Smooth muscle cell (in vitro differentiated cells): Measurements from ENCODE around the gene ARHGEF38. TPM values are rescaled to one million over a fixed set of nuclear protein-coding genes. Genes with fewer than 3 reads are reported as not detected.
"Not testable (repeated sequence)": the region's sequence is repeated elsewhere in the genome, so short reads cannot be mapped to it uniquely, and the experiment has no call there.

ENCODE experiments used
- DNase-seq: peaks from one replicate; lab custom pipeline; 2025; ENCODE audit not compliant: unreplicated experiment; lab: John Stamatoyannopoulos, UW
- H2AFZ ChIP-seq: fragments of 200-600 bp; sonication (generic); 2 replicates; pipeline ENCODE4 v1.6.0; 2016; ENCODE audit warnings: antibody characterized with exemption, low read depth, mild to moderate bottlenecking
- H3F3A ChIP-seq: fragments of 200-600 bp; sonication (generic); 2 replicates; pipeline ENCODE4 v1.6.0; 2017; ENCODE audit warnings: antibody characterized with exemption, low read depth
- H3K27ac ChIP-seq: fragments of 200-600 bp; sonication (generic); 2 replicates; pipeline ENCODE4 v1.5.1; 2016; ENCODE audit warnings: low read depth, mild to moderate bottlenecking
- H3K27me3 ChIP-seq: fragments of 200-600 bp; sonication (generic); 2 replicates; pipeline ENCODE4 v1.6.1; 2016; ENCODE audit warnings: low read depth, mild to moderate bottlenecking
- H3K36me3 ChIP-seq: fragments of 200-600 bp; sonication (generic); 2 replicates; pipeline ENCODE4 v1.5.1; 2016; ENCODE audit warnings: low read depth
- H3K4me1 ChIP-seq: fragments of 200-600 bp; sonication (generic); 2 replicates; pipeline ENCODE4 v1.5.1; 2016; ENCODE audit warnings: low read depth
- H3K4me2 ChIP-seq: fragments of 200-600 bp; sonication (generic); 2 replicates; pipeline ENCODE4 v1.6.0; 2016; ENCODE audit warnings: mild to moderate bottlenecking
- H3K4me3 ChIP-seq: fragments of 200-600 bp; sonication (generic); 2 replicates; pipeline ENCODE4 v1.5.1; 2016; ENCODE audit warnings: mild to moderate bottlenecking
- H3K79me2 ChIP-seq: fragments of 200-600 bp; sonication (generic); 2 replicates; pipeline ENCODE4 v1.6.0; 2016; ENCODE audit warnings: low read depth, mild to moderate bottlenecking
- H3K9ac ChIP-seq: fragments of 200-600 bp; sonication (generic); 2 replicates; pipeline ENCODE4 v1.6.0; 2016; ENCODE audit warnings: low read depth
- H3K9me3 ChIP-seq: fragments of 200-600 bp; sonication (generic); replicated peaks from 2 replicates; pipeline ENCODE4 v1.5.1; 2016; ENCODE audit warnings: low read depth
- H4K20me1 ChIP-seq: fragments of 200-600 bp; sonication (generic); 2 replicates; pipeline ENCODE4 v1.6.0; 2016; ENCODE audit warnings: low read depth
- WGBS: methylation state at CpG from one replicate; pipeline ENCODE4 v1.1.7; 2016; ENCODE audit warnings: low lambda C conversion rate; 5-methylcytosine and 5-hydroxymethylcytosine counted together
- polyA plus RNA-seq: library from polyadenylated mRNA; unstranded; fragments of >200 nt; fragmentation: Nextera tagmentation; extraction: Ambion mirVana; gene quantifications from 2 replicates; pipeline ENCODE4 v1.2.1, GENCODE V29; 2016
- total RNA-seq: library from RNA; depleted of rRNA; stranded (reverse); fragments of >200 nt; gene quantifications from 2 replicates; pipeline ENCODE4 v1.2.3, GENCODE V29; 2014
- TF ChIP-seq, protein P1 (sequence below): fragments of 200-600 bp; sonication (generic); IDR thresholded peaks from 2 replicates; pipeline ENCODE4 v1.5.1; 2017; ENCODE audit warnings: borderline replicate concordance, mild to moderate bottlenecking, antibody characterized with exemption; ENCODE audit not compliant: insufficient read depth, poor library complexity, severe bottlenecking

The ARHGEF38 gene
- total and polyA plus RNA-seq, 2 experiments from 2014 or later: 0.24 TPM; not detected in 1

DNA sequence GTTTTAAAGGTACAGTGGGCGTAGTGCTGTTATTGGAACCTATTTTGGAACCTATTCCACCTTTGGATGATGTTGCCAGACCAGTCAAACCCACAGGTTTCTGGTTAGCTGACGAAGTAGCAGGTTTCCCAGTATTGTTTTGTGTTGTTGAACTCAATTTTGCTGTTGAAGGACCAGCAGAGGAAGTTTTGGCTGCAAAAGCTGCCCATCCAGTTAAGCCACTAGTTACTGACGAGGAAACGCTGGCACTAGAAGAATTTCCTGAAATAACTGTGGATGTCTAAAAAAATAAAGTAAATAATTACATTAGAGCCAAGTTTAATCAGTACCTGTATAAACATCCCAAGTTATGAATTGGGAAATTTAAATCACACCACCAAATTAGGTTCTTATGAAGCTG lies 130.6 kb downstream of the ARHGEF38 start:
- Histone ChIP-seq H3K4me2 (no peak overlapping the region), H3K9ac (no peak overlapping the region), H3K27ac (no peak overlapping the region), H3K79me2 (no peaks in the 10 kb centered on the region), H3K4me1 (no peaks in the 10 kb centered on the region), H3K4me3 (no peak overlapping the region), H3K36me3 (no peaks in the 10 kb centered on the region), H2AFZ (no peak overlapping the region), H3K9me3 (no peaks in the 10 kb centered on the region), H3F3A (no peaks in the 10 kb centered on the region), H3K27me3 (no peaks in the 10 kb centered on the region), H4K20me1 (no peaks in the 10 kb centered on the region)
- WGBS: 78% methylated on average over 4 of the region's 4 CpGs
- DNase-seq: no peak
- TF ChIP-seq, protein P1, sequence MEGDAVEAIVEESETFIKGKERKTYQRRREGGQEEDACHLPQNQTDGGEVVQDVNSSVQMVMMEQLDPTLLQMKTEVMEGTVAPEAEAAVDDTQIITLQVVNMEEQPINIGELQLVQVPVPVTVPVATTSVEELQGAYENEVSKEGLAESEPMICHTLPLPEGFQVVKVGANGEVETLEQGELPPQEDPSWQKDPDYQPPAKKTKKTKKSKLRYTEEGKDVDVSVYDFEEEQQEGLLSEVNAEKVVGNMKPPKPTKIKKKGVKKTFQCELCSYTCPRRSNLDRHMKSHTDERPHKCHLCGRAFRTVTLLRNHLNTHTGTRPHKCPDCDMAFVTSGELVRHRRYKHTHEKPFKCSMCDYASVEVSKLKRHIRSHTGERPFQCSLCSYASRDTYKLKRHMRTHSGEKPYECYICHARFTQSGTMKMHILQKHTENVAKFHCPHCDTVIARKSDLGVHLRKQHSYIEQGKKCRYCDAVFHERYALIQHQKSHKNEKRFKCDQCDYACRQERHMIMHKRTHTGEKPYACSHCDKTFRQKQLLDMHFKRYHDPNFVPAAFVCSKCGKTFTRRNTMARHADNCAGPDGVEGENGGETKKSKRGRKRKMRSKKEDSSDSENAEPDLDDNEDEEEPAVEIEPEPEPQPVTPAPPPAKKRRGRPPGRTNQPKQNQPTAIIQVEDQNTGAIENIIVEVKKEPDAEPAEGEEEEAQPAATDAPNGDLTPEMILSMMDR: no peak

DNA sequence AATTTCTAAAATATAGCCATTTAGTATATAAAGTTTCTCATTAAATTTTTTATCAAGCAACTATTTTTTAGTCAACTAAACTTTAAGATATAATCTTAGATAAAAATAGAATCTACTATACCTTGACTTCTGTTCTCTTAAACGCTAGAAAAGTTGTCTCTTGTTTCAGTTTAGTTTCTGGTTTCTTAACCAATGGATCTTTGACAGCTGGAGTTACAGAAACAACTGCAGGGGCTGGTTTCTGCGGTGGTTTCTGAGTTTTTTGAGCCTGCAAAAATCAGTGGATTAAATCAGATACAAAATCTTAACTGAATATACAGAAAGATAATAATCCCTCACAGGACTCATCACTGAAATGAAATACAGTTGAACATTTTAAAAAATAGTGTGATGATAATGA lies 134.2 kb downstream of the ARHGEF38 start:
- TF ChIP-seq, protein P1: no peak
- Histone ChIP-seq H3K4me1 (no peaks in the 10 kb centered on the region), H4K20me1 (no peaks in the 10 kb centered on the region), H3K27ac (no peak overlapping the region), H3K4me3 (no peak overlapping the region), H3K79me2 (no peaks in the 10 kb centered on the region), H3K36me3 (no peaks in the 10 kb centered on the region), H3K27me3 (no peaks in the 10 kb centered on the region), H2AFZ (no peak overlapping the region), H3K4me2 (no peak overlapping the region), H3F3A (no peaks in the 10 kb centered on the region), H3K9ac (no peak overlapping the region), H3K9me3 (no peaks in the 10 kb centered on the region)
- no peak for DNase-seq
- 95% methylated on average over 2 of the region's 2 CpGs for WGBS

DNA sequence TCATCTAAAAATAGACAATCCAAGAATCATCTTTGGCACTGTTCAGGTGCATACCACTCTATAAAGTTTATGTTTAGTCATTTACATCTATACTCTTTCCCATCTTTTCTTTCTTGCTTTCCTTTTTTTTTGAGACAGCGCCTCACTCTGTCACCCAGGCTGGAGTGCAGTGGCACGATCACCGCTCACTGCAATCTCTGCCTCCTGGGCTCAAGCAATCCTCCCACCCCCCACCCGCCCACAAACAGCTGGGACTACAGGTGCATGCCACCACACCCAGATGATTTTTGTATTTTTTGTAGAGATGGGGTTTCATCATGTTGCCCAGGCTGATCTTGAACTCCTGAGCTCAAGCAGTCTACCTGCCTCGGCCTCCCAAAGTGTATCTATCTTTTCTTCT lies 142.4 kb downstream of the ARHGEF38 start:
- H3K4me2 ChIP-seq, H3K27ac ChIP-seq, H3K4me1 ChIP-seq, H3K9me3 ChIP-seq, H2AFZ ChIP-seq, H3K79me2 ChIP-seq, H3K9ac ChIP-seq, DNase-seq, H3K4me3 ChIP-seq, H4K20me1 ChIP-seq, H3K27me3 ChIP-seq, H3F3A ChIP-seq: not testable (repeated sequence)
- 100% methylated on average over 5 of the region's 5 CpGs for WGBS
- H3K36me3 ChIP-seq: peaks cover 12% of the 10 kb centered on the region

DNA sequence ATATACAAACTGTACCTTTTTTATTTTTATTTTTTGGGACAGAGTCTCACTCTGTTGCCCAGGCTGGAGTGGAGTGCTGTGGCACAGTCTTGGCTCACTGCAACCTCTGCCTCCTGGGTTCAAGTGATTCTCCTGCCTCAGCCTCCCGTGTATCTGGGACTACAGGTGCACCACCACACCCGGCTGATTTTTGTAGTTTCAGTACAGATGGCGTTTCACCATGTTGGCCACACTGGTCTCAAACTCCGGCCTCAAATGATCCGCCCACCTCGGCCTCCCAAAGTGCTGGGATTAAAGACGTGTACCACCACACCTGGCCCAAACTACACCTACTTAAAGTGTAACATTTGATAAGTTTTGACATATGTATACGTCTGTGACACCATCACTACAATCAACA lies 143.4 kb downstream of the ARHGEF38 start:
- not testable (repeated sequence) for H3K4me1 ChIP-seq, H3K9me3 ChIP-seq, H3K27ac ChIP-seq, H3K9ac ChIP-seq, H3F3A ChIP-seq, H3K4me3 ChIP-seq, H3K4me2 ChIP-seq, DNase-seq, H3K27me3 ChIP-seq, H3K79me2 ChIP-seq, H2AFZ ChIP-seq
- H4K20me1 ChIP-seq: peaks cover 14% of the 10 kb centered on the region
- H3K36me3 ChIP-seq: peaks cover 12% of the 10 kb centered on the region
- WGBS: 97% methylated on average over 8 of the region's 8 CpGs

DNA sequence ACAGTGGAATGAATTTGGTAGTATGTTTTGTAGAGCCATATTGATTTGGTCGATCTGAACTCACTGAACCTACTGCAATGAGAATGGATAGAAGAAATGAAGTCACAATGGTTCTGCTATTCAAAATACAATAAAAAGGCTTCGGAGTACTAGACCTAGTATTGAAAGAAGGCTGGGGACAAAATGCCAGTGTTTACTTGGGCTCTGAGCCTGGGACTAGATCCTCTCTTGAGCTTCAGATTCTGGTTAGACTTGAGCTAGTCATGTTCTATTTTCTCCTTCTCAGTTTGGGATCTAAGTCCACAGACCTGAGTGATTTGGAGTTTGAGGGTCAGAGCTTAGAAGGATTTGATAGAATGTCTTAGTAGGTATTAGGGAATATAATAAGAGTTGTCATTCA lies 146.2 kb downstream of the ARHGEF38 start:
- DNase-seq: no peak
- Histone ChIP-seq H3K4me1 (no peaks in the 10 kb centered on the region), H3K4me3 (no peak overlapping the region), H3K27me3 (no peaks in the 10 kb centered on the region), H3K27ac (no peak overlapping the region), H3K9ac (no peak overlapping the region), H3F3A (no peaks in the 10 kb centered on the region), H3K79me2 (peaks cover 13% of the 10 kb centered on the region), H3K9me3 (no peaks in the 10 kb centered on the region), H3K4me2 (no peak overlapping the region), H2AFZ (no peak overlapping the region), H3K36me3 (peaks cover 12% of the 10 kb centered on the region), H4K20me1 (peaks cover 30% of the 10 kb centered on the region)
- WGBS: 100% methylated on average over 2 of the region's 2 CpGs
- TF ChIP-seq, protein P1: no peak
